ENCODE results near the gene TNFSF4. TPM values are rescaled to one million over a fixed set of nuclear protein-coding genes. Genes with fewer than 3 reads are reported as not detected.
"Not testable (repeated sequence)": the region's sequence is repeated elsewhere in the genome, so short reads cannot be mapped to it uniquely, and the experiment has no call there.

Gene TNFSF4
- total RNA-seq, 1 experiment from 2014 or later: 0.51 TPM

- in situ Hi-C loops (cut with HindIII; ENCODE audit: low sequenced_read_pairs): no loop called here
- DNase-seq (ENCODE audit: low spot score): no peak
Measured at GRCh38 chr1:173173388-173173787, 33.7 kb downstream of the TNFSF4 start.

- in situ Hi-C loops (cut with HindIII; ENCODE audit: low sequenced_read_pairs): no loop called here
- no peak for DNase-seq (ENCODE audit: low spot score)
Measured at GRCh38 chr1:173171152-173171551, 36.0 kb downstream of the TNFSF4 start.

GRCh38 chr1:173168941-173169340, 38.2 kb downstream of the TNFSF4 start:
- no peak for DNase-seq (ENCODE audit: low spot score)
- in situ Hi-C loops (cut with HindIII; ENCODE audit: low sequenced_read_pairs): no loop called here

- no peak for DNase-seq (ENCODE audit: low spot score)
- in situ Hi-C loops (cut with HindIII; ENCODE audit: low sequenced_read_pairs): no loop called here
Measured at GRCh38 chr1:173164686-173165085, 42.4 kb downstream of the TNFSF4 start.

- in situ Hi-C loops (cut with HindIII; ENCODE audit: low sequenced_read_pairs): no loop called here
- no peak for DNase-seq (ENCODE audit: low spot score)
Measured at GRCh38 chr1:173164178-173164577, 43.0 kb downstream of the TNFSF4 start.

DNA sequence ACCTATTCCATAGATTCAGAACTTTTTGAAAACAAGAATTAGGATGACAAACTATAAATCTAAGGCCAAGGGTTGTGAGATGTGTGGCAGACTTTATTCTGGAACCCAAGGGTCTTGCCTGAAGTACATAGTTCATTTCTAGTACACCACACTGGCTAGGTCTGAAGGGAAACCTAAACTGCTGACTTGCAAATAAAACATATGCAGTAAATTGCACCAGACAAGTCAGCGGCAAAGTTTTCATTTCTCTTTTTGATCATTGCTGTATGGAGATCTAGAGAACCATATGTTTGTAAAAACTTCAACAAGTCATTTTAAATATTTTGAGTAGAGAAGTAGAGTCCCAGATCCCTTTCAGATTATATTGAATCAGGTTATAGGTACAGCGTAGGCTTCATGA, 43.9 kb downstream of the TNFSF4 start:
- in situ Hi-C loops (cut with HindIII; ENCODE audit: low sequenced_read_pairs): no loop called here
- no peak for DNase-seq (ENCODE audit: low spot score)

- in situ Hi-C loops (cut with HindIII; ENCODE audit: low sequenced_read_pairs): no loop called here
- no peak for DNase-seq (ENCODE audit: low spot score)
Measured at GRCh38 chr1:173162601-173163000, 44.5 kb downstream of the TNFSF4 start.

GRCh38 chr1:173161510-173162221, 45.5 kb downstream of the TNFSF4 start:
- DNase-seq (ENCODE audit: low spot score): no peak

GRCh38 chr1:173153964-173154363, 53.2 kb downstream of the TNFSF4 start:
- in situ Hi-C loops (cut with HindIII; ENCODE audit: low sequenced_read_pairs); DNase-seq (ENCODE audit: low spot score): not testable (repeated sequence)

More at GRCh38 chr1:173161510-173162221, 45.5 kb downstream of the TNFSF4 start:
- in situ Hi-C loops (cut with HindIII; ENCODE audit: low sequenced_read_pairs): no loop called here

DNA sequence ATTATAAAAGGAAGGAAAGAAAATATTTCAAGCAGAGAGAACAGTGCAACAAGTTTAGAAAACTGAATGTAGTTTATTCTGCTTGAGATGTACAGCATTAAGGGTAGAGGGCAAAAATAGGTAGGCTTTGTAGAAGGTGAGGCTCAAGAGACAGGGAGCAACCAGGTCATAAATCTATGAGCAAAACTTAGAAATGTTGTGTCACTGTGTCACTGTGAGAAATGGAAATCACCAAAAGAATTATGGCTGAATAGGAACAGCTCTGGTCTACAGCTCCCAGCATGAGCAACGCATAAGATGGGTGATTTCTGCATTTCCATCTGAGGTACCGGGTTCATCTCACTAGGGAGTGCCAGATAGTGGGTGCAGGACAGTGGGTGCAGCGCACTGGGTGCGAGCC, 53.6 kb downstream of the TNFSF4 start:
- in situ Hi-C loops (cut with HindIII; ENCODE audit: low sequenced_read_pairs): no loop called here
- DNase-seq (ENCODE audit: low spot score): no peak

GRCh38 chr1:173152598-173152997, 54.5 kb downstream of the TNFSF4 start:
- no peak for DNase-seq (ENCODE audit: low spot score)
- in situ Hi-C loops (cut with HindIII; ENCODE audit: low sequenced_read_pairs): no loop called here

GRCh38 chr1:173150795-173151194, 56.3 kb downstream of the TNFSF4 start:
- in situ Hi-C loops (cut with HindIII; ENCODE audit: low sequenced_read_pairs): no loop called here
- no peak for DNase-seq (ENCODE audit: low spot score)

DNA sequence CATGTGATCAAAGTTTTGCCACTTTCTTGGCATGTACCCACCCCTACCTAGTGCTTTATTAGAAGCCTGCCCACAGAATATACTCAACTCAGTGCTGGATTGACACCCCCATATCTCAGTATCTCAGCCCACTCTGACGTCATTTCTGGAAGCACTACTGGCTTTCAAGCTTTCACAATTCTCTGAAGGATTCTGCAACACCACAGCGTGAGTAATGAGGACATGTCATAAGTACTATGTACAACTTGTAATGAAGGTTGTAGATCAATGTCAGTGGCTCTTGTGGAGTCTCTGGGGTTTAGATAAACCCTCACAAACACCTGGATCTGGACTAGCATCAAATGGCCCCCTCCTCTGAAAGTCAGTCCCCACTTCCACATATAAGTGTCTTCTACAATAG, 57.2 kb downstream of the TNFSF4 start:
- DNase-seq (ENCODE audit: low spot score): no peak
- in situ Hi-C loops (cut with HindIII; ENCODE audit: low sequenced_read_pairs): no loop called here

GRCh38 chr1:173148971-173149370, 58.2 kb downstream of the TNFSF4 start:
- in situ Hi-C loops (cut with HindIII; ENCODE audit: low sequenced_read_pairs): no loop called here
- no peak for DNase-seq (ENCODE audit: low spot score)

DNA sequence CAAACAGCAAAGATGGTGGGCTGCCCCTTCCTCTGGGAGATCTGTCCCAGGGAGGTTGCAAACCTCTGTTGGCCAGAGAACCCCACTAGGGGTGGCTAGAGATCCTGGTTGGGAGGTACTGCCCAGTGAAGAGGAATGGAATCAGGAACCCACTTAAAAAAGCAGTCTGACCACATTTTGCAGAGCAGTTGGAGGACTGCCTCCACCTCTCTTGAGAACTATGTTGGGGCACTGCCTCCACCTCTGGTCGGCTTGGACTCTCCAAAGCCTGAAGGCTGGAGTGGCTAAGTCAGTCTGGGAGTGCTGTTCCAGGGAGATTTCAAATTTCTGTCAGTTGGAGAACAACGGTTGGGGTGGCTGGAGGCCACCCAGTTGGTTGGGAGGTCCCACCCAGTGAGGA, 58.6 kb downstream of the TNFSF4 start:
- in situ Hi-C loops (cut with HindIII; ENCODE audit: low sequenced_read_pairs): no loop called here
- no peak for DNase-seq (ENCODE audit: low spot score)

GRCh38 chr1:173140733-173141132, 66.4 kb downstream of the TNFSF4 start:
- no peak for DNase-seq (ENCODE audit: low spot score)
- in situ Hi-C loops (cut with HindIII; ENCODE audit: low sequenced_read_pairs): no loop called here

DNA sequence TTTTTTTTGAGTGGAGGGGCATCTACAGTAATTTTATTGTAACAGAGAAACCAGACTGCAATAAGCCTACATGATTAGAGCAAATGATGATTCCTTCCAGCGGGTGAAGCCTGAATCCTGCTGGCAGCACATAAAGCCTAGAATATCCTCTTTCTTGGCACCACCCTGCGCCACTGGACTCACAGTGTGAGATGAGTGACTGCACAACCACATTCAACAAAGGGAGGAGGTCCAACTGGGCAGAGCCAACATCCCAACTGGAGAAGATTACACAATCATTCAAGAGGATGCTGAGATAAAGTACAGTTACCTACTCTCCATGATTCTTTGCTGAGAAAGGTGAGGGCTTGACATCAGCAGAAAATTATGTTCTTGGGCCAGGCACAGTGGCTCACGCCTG, 67.4 kb downstream of the TNFSF4 start:
- in situ Hi-C loops (cut with HindIII; ENCODE audit: low sequenced_read_pairs): no loop called here
- DNase-seq (ENCODE audit: low spot score): no peak

GRCh38 chr1:173137107-173137706, 69.9 kb downstream of the TNFSF4 start:
- in situ Hi-C loops (cut with HindIII; ENCODE audit: low sequenced_read_pairs): no loop called here
- no peak for DNase-seq (ENCODE audit: low spot score)

GRCh38 chr1:173134800-173135199, 72.3 kb downstream of the TNFSF4 start:
- in situ Hi-C loops (cut with HindIII; ENCODE audit: low sequenced_read_pairs): no loop called here
- DNase-seq (ENCODE audit: low spot score): no peak

DNA sequence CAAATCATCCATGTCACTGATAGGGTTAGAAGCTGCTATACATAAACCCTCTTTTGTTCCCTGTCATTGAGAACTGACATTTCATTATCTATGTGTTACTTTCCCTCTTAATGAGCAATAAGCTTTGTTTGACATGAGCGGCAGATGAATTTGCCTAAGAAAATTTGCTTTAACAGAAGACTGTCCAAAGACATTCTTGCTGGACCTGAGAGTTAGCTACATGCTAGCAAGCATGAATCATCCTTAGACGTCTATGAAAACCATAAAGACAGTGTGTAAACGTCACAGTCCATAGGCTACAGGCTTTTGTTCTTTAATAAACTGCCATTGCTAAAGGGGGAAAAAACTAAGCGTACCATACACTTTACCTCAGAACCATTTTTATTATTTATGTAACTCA, 73.1 kb downstream of the TNFSF4 start:
- no peak for DNase-seq (ENCODE audit: low spot score)
- in situ Hi-C loops (cut with HindIII; ENCODE audit: low sequenced_read_pairs): no loop called here

Data from G401 (cell line).